Uterus (tissue), 4 donors: ENCODE measurements around the gene CAMTA1. TPM values are rescaled to one million over a fixed set of nuclear protein-coding genes. Genes with fewer than 3 reads are reported as not detected.

Experiments used
- DNase-seq, 2 donors: peaks; one replicate each; pipeline ENCODE4 v3.0.0-alpha.2; 2019 to 2020
- H3K27ac ChIP-seq, 2 donors: fragments of 200-600 bp; sonication (generic); 1 replicate in 1 of 2; 2 replicates in 1 of 2; pipeline ENCODE4 v1.5.1; 2016 to 2018
- H3K27me3 ChIP-seq, 2 donors: fragments of 200-600 bp; sonication (generic); one replicate each; pipeline ENCODE4 v1.5.1; 2018 to 2019; ENCODE audit warnings: control low read depth in 1 of 2
- H3K36me3 ChIP-seq, 2 donors: fragments of 200-600 bp; sonication (generic); one replicate each; pipeline ENCODE4 v1.5.1; 2019; ENCODE audit warnings: control low read depth in 1 of 2
- H3K4me1 ChIP-seq, 2 donors: fragments of 200-600 bp; sonication (generic); one replicate each; pipeline ENCODE4 v1.5.1; 2018 to 2019; ENCODE audit warnings: control low read depth in 1 of 2
- H3K4me3 ChIP-seq, 2 donors: fragments of 200-600 bp; sonication (generic); 1 replicate in 1 of 2; 2 replicates in 1 of 2; pipeline ENCODE4 v1.5.1; 2018 to 2019; ENCODE audit warnings: mild to moderate bottlenecking in 1 of 2
- H3K9me3 ChIP-seq, 2 donors: fragments of 200-600 bp; sonication (generic); one replicate each; pipeline ENCODE4 v1.5.1; 2019; ENCODE audit warnings: control low read depth in 1 of 2
- CTCF ChIP-seq, 4 experiments: fragments of 200-600 bp in 2 of 4; fragments of 450-650 bp in 2 of 4; sonication (generic) in 2 of 4; IDR thresholded peaks; one replicate each; pipeline ENCODE4 v1.5.1; 2016 to 2019; ENCODE audit warnings: antibody characterized with exemption in 4 of 4, mild to moderate bottlenecking in 2 of 4, moderate library complexity in 1 of 4
- POLR2A ChIP-seq, 2 donors: fragments of 450-650 bp; IDR thresholded peaks; one replicate each; pipeline ENCODE4 v1.6.1; 2016; ENCODE audit warnings: antibody characterized with exemption in 2 of 2, mild to moderate bottlenecking in 1 of 2, moderate library complexity in 1 of 2
- intact Hi-C: fragments of 100-400 bp; cut with DNase I; formaldehyde crosslinking; loops from one replicate; pipeline ENCODE4 v1.15.1; 2023; ENCODE audit warnings: low total_unique reads
- total RNA-seq, 4 donors: library from RNA; depleted of rRNA in 3 of 4; stranded (reverse); fragments of >200 nt in 3 of 4; gene quantifications; one replicate each; pipeline versions ENCODE4 v1.1.0 to v1.2.4, GENCODE V29; 2014 to 2023
- donor health status: DM: yes; HTN: yes; CAD: no.

The CAMTA1 gene
- total RNA-seq, 4 donors from 2014 or later, result 29.7 to 427 (median 64.8) TPM

DNA sequence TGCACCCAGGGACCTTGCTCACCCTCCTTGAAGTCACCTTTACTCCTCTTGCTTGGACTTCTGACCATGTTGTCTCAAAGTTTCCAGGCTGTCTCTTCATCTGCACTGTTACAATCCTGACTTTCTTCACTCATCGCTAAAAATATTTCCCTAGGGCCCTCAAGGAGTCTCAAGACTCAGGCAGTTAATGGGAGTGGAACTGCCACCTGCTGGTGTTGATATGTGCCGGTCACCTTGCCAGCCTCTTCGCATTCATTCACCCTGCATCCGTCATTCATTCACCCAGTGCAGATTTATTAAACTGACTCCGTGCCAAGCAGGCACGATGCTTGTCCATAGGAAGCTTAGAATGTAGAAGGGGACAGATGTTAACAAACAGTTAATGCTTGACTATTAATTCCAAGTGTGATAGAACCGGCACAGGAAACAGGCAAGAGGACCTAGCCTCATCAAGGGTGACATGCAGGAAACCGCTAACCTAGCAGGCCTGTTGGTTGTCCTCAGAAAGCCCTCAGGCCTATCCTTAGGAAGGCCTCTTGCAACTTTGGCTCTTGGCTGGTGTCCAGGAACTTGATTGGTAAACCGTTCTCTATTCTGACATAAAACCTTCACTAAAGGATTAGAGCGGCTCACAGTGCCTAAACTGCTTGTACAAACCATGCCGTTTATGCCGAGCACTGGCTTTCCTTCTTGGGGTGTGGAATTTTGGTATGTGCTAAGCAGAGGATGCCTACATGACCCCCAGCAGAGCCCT is 342.2 kb downstream of the CAMTA1 start:
- Histone ChIP-seq H3K27ac (no peak overlapping the region), H3K27me3 (no peaks in the 10 kb centered on the region), H3K9me3 (no peaks in the 10 kb centered on the region), H3K4me1 (no peaks in the 10 kb centered on the region), H3K4me3 (no peak overlapping the region), H3K36me3 (no peaks in the 10 kb centered on the region)
- DNase-seq, result no peak
- no peak for TF ChIP-seq POLR2A (IDR thresholded peaks at IDR 0.05)
- intact Hi-C loops, result no loop called here

GRCh38 chr1:7128293-7128692 is 343.0 kb downstream of the CAMTA1 start:
- H3K4me1 ChIP-seq, result no peaks in the 10 kb centered on the region
- no peak for DNase-seq
- no peak overlapping the region for H3K27ac ChIP-seq
- H3K4me3 ChIP-seq, result no peak overlapping the region
- H3K36me3 ChIP-seq, result no peaks in the 10 kb centered on the region
- TF ChIP-seq CTCF (IDR thresholded peaks at IDR 0.05), result no peak
- no peak for TF ChIP-seq POLR2A (IDR thresholded peaks at IDR 0.05)
- intact Hi-C loops, result no loop called here
- no peaks in the 10 kb centered on the region for H3K27me3 ChIP-seq
- no peaks in the 10 kb centered on the region for H3K9me3 ChIP-seq

- intact Hi-C loops, result no loop called here
- Histone ChIP-seq H3K36me3 (no peaks in the 10 kb centered on the region), H3K9me3 (no peaks in the 10 kb centered on the region), H3K4me1 (no peaks in the 10 kb centered on the region), H3K27ac (no peak overlapping the region), H3K4me3 (no peak overlapping the region), H3K27me3 (no peaks in the 10 kb centered on the region)
- DNase-seq, result no peak
- TF ChIP-seq CTCF (IDR thresholded peaks at IDR 0.05) (no peak), POLR2A (IDR thresholded peaks at IDR 0.05) (no peak)
Measured at GRCh38 chr1:7130127-7130526, 344.9 kb downstream of the CAMTA1 start.

DNA sequence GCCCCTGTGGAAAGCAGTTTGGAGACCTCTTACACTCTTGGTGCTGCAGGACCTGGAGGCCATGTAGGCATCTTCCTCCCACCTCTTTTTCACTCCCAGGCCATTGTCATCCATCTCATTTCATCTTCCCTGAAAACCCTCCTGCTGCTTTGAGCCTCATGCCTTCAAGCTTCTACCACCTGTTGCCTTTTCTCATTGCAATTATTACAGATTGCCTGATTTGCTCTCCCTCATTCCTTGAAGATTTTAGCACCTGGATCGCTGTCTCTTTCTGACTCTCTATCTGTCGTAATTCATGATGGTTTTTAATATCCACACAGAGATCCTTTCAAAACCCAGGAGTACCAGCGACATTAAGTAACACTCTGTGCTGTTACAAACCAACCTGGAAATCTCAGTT is 350.2 kb downstream of the CAMTA1 start:
- Histone ChIP-seq H3K4me3 (no peak overlapping the region), H3K36me3 (no peaks in the 10 kb centered on the region), H3K4me1 (no peaks in the 10 kb centered on the region), H3K9me3 (no peaks in the 10 kb centered on the region), H3K27me3 (no peaks in the 10 kb centered on the region), H3K27ac (no peak overlapping the region)
- no peak for TF ChIP-seq CTCF (IDR thresholded peaks at IDR 0.05)
- TF ChIP-seq POLR2A (IDR thresholded peaks at IDR 0.05), result no peak
- DNase-seq, result no peak
- intact Hi-C loops, result no loop called here

DNA sequence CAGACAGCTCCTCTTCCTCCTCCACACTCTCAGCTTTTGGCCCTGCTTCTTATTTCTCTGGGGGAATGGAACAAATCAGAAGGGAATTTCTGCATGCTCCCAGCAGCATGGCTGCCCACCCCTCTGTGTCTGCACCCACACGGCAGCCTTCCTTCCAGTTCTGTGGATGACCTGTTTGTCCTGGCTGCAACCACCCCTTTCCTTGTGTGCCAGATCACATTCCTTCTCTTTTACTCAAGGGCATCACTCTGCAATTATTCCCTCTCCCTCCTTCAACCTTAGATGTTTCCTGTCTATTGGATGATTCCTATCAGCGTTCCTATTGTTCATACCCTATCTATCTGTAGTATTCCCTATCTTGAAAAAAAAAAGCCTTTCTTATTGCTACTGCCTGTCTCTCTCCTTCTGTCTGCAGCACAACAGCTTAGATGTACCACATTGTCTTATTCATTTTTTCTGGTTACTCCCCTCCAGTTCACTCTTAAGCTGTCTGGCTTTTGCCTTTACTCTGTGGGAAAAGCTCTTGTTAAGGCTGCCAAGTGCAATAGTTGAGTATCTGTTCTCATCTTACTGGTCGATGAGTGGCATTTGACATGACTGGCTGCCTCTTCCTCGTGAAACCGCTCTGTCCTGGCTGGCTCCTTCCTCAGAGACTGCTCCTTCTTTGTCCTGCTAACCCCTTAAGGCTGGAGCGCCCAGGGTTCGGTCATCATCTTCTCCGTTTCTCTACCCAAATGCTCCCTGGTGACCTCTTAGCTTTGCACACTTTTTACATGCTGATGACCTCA is 351.1 kb downstream of the CAMTA1 start:
- Histone ChIP-seq H3K9me3 (no peaks in the 10 kb centered on the region), H3K27ac (no peak overlapping the region), H3K4me3 (no peak overlapping the region), H3K27me3 (no peaks in the 10 kb centered on the region), H3K36me3 (no peaks in the 10 kb centered on the region), H3K4me1 (no peaks in the 10 kb centered on the region)
- intact Hi-C loops, result no loop called here
- no peak for TF ChIP-seq POLR2A (IDR thresholded peaks at IDR 0.05)
- no peak for TF ChIP-seq CTCF (IDR thresholded peaks at IDR 0.05)
- DNase-seq, result no peak
